IgD-negative memory B cell (primary cell): ENCODE measurements around the gene COL6A3. TPM values are rescaled to one million over a fixed set of nuclear protein-coding genes. Genes with fewer than 3 reads are reported as not detected.
"Not testable (repeated sequence)": the region's sequence is repeated elsewhere in the genome, so short reads cannot be mapped to it uniquely, and the experiment has no call there.

Source experiments
- H3K27ac Mint-ChIP-seq, 3 donors: one replicate each; pipeline ENCODE4 v1.8.0; 2020 to 2022; ENCODE audit warnings: mild to moderate bottlenecking in 3 of 3, mixed read lengths in 3 of 3, moderate library complexity in 1 of 3
- H3K27me3 Mint-ChIP-seq: one replicate; pipeline ENCODE4 v1.8.0; 2021; ENCODE audit warnings: mixed read lengths
- H3K36me3 Mint-ChIP-seq: one replicate; pipeline ENCODE4 v1.8.0; 2020; ENCODE audit warnings: mild to moderate bottlenecking, mixed read lengths
- H3K4me1 Mint-ChIP-seq, 3 donors: one replicate each; pipeline ENCODE4 v1.8.0; 2020 to 2022; ENCODE audit warnings: mixed read lengths in 3 of 3, mild to moderate bottlenecking in 1 of 3
- H3K4me3 Mint-ChIP-seq, 4 donors: one replicate each; pipeline ENCODE4 v1.8.0; 2020 to 2022; ENCODE audit warnings: mild to moderate bottlenecking in 4 of 4, mixed read lengths in 4 of 4, moderate library complexity in 3 of 4
- H3K9me3 Mint-ChIP-seq, 3 donors: one replicate each; pipeline ENCODE4 v1.8.0; 2020 to 2021; ENCODE audit warnings: mixed read lengths in 3 of 3, mild to moderate bottlenecking in 1 of 3
- polyA plus RNA-seq: library from polyadenylated mRNA; unstranded; fragments of 300-500 nt; fragmentation: Illumina TruSeq; gene quantifications from one replicate; pipeline ENCODE4 v1.2.3, GENCODE V29; 2021

Gene COL6A3
- polyA plus RNA-seq, 1 donor from 2014 or later, result not detected

DNA sequence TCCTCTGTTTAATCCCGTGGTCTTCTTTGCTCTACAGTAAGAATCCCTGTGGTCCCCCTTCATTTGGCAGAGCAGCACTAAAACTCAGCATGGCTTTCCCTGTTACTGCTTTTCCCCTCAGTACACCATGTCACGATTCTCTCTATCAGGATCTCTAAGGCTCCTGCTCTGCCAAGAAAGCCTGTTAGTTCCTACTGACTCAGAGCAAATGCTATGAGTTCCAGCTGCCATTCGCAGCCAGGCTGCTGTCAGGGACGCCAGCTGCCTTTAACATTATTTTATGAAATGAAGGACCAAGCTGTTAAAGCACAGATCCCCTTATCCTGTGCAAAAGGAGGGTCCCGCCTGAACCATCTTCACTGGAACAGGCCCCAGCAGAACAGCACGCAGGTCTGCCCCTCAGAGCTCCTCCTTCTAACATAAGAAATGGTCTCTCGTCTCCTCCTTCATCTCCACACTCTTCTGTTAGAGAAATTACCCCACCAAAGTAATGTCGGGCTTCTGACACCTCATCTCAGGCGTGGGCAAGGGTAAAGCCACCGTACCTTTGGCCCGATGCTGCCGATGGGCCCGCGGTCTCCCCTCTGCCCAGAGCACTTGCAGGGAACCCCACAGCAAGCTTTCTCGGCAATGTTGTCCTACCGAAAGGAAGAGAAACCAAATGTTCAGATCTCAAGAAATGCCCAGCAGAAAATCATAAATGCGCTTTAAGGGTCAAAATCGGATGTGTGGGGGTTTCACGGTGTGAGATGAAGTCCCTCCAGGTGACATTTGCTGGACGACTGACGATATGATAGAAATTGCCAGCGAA is 52.6 kb downstream of the COL6A3 start:
- no peaks in the 10 kb centered on the region for H3K4me1 Mint-ChIP-seq
- H3K27me3 Mint-ChIP-seq, result peaks cover 1% of the 10 kb centered on the region
- H3K4me3 Mint-ChIP-seq, result no peak overlapping the region
- H3K36me3 Mint-ChIP-seq, result no peaks in the 10 kb centered on the region
- H3K27ac Mint-ChIP-seq, result no peak overlapping the region
- H3K9me3 Mint-ChIP-seq, result no peaks in the 10 kb centered on the region

DNA sequence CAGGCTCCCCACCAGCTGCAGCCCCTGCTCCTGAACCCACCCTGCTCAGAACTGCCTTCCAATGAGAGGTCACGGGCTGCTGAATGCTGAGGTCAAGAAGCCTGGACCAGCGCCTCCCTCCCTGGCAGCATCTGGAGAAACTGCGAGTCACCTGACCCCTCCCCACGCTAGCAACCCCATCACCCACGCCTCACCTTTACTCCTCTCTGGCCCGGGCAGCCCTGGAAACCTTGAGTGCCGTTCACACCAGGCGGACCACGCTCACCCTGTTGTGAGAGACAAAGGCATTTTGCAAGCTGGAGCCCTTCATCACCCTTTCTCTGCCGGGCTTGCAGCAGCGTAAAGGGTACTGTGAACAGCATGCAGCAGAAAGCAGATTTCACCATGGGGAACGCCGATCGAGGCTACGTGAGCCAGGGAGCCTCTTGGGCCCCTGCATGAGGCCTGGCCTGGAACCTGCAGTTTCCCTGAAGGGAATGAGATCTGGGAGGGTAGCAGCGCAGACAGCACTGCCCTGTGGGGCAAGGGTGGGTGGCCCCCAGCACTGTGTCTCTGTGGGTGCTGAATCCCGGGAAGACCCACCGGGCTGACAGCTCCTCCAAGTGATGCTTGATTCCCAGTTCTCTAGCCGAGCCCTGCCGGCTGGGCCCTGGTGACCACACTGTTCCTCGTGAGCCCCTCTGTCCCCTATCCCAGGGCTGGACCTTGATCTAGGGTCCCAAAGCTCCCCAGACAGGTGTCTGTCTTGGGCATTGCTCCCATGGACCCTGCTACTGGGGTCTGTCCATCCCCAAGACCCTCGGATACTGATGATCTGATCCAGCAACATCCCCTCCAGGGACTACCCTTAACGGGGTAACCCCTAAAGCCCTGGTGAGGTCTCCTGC is 53.8 kb downstream of the COL6A3 start:
- H3K36me3 Mint-ChIP-seq, result no peaks in the 10 kb centered on the region
- H3K9me3 Mint-ChIP-seq, result no peaks in the 10 kb centered on the region
- H3K4me3 Mint-ChIP-seq, result no peak overlapping the region
- peaks cover 1% of the 10 kb centered on the region for H3K27me3 Mint-ChIP-seq
- peak overlapping the region in 1 of 3 donors; percentile 65 for H3K27ac Mint-ChIP-seq
- no peaks in the 10 kb centered on the region for H3K4me1 Mint-ChIP-seq

GRCh38 chr2:237359518-237359840 is 54.5 kb downstream of the COL6A3 start:
- peak overlapping the region in 1 of 3 donors; percentile 65 for H3K27ac Mint-ChIP-seq
- no peaks in the 10 kb centered on the region for H3K9me3 Mint-ChIP-seq
- no peak overlapping the region for H3K4me3 Mint-ChIP-seq
- H3K4me1 Mint-ChIP-seq, result no peaks in the 10 kb centered on the region
- H3K36me3 Mint-ChIP-seq, result no peaks in the 10 kb centered on the region
- peaks cover 1% of the 10 kb centered on the region for H3K27me3 Mint-ChIP-seq

DNA sequence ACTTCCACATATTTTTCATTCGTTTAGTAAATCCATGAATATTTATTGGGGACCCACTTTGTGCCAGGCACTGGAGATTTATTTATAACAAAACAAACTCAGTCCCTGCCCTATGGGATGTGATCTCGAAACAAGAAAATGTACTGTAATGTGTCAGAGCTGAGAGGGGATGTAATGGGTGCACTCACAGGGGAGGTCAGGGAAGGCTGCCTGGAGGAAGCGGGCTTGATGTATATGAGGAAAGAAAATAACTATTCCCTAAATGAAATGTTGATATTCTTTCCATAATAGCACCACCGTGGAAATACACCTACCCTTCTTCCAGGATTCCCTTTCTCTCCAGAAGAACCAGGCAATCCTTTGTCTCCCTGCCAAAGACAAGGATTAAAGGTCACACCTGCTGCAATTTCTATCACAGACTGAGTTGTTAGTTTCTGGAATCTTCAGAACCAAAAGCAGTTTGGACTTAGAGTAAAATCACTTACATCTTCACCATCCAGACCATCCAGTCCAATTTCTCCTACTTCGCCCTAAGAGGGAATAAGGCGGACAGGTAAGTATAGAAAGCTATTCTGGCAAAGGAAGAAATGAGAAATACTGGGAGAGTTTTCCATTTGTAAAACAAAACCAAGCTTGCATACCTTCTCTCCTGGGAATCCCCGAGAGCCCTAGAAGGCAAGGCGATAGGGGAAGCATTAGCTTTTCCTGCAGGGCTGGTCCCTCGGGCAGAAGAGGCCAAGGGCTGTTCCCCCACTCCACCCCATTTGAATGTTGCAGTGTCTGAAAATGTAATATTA is 55.0 kb downstream of the COL6A3 start:
- H3K4me3 Mint-ChIP-seq, result no peak overlapping the region
- no peaks in the 10 kb centered on the region for H3K9me3 Mint-ChIP-seq
- no peak overlapping the region for H3K27ac Mint-ChIP-seq
- peaks cover 1% of the 10 kb centered on the region for H3K27me3 Mint-ChIP-seq
- no peaks in the 10 kb centered on the region for H3K36me3 Mint-ChIP-seq
- no peaks in the 10 kb centered on the region for H3K4me1 Mint-ChIP-seq

GRCh38 chr2:237355701-237356100 is 58.3 kb downstream of the COL6A3 start:
- Mint-ChIP-seq H3K36me3 (no peaks in the 10 kb centered on the region), H3K9me3 (no peaks in the 10 kb centered on the region), H3K27me3 (peaks cover 1% of the 10 kb centered on the region), H3K4me1 (no peaks in the 10 kb centered on the region), H3K27ac (no peak overlapping the region), H3K4me3 (no peak overlapping the region)

- no peak overlapping the region for H3K4me3 Mint-ChIP-seq
- H3K4me1 Mint-ChIP-seq, result no peaks in the 10 kb centered on the region
- H3K9me3 Mint-ChIP-seq, result no peaks in the 10 kb centered on the region
- H3K27me3 Mint-ChIP-seq, result peaks cover 1% of the 10 kb centered on the region
- no peak overlapping the region for H3K27ac Mint-ChIP-seq
- H3K36me3 Mint-ChIP-seq, result no peaks in the 10 kb centered on the region
Observed at GRCh38 chr2:237354892-237355291, 59.1 kb downstream of the COL6A3 start.

DNA sequence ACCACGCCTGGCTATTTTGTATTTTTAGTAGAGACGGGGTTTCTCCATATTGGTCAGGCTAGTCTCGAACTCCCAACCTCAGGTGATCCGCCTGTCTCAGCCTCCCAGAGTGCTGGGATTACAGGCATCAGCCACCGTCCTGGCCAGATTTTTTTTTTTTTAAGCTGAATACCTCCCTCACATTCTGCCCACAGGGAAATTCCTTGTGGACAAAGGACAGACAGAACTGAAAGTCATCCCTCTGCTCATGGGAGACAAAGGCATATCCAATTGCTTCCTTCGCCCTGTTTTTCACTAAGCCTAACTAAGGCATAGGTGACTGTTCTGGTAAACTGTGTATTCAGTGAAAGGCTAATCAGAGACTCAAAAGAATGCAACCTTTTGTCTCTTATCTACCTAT is 59.8 kb downstream of the COL6A3 start:
- H3K4me3 Mint-ChIP-seq, H3K27ac Mint-ChIP-seq, H3K36me3 Mint-ChIP-seq, H3K4me1 Mint-ChIP-seq, H3K9me3 Mint-ChIP-seq, H3K27me3 Mint-ChIP-seq: not testable (repeated sequence)

DNA sequence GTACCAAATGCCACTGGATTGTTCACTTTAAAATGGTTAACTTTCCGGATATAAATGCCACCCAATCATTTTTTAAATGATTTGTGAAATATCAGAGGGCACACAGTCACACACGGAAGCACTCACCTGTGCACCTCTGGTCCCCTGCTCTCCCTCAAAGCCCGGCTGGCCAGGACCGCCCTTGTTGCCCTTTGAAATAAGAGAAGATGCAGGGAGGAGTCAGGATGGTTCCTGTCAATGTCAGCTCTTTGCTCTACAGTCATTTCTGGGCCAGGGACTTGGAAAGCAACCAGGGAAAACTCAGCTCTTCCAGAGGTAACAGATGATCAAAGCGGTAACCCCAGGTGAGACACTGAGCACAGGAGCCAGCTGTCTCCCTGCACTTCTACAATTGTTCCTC is 60.7 kb downstream of the COL6A3 start:
- H3K9me3 Mint-ChIP-seq, result no peaks in the 10 kb centered on the region
- no peak overlapping the region for H3K27ac Mint-ChIP-seq
- no peaks in the 10 kb centered on the region for H3K4me1 Mint-ChIP-seq
- H3K36me3 Mint-ChIP-seq, result no peaks in the 10 kb centered on the region
- no peak overlapping the region for H3K4me3 Mint-ChIP-seq
- peaks cover 1% of the 10 kb centered on the region for H3K27me3 Mint-ChIP-seq

DNA sequence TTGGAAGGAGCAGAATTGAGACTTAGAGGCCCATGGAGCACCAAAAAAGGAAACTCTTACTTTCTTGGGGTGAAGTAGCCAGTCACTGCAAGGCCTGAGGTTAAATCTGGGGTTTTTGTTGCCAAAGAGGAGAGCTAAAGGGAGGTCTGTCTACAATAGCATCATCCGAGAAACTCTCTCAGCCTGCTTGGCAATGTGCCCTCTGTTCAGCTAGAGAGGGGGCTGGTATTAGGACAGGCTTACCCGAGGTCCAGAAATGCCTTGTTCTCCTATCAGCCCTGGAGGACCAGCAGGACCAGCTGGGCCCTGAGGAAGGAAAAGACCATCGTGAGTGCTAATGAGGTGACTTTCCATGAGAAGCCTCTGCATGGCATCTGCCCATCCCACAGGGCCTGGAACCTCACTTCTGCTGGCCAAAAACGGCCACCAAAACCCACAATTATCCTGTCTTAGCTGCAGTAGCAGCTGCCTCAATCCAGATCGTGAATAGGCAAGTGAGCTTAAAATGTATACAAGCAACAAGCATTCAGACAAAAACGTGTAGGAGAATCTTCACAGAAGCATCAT is 61.6 kb downstream of the COL6A3 start:
- H3K27ac Mint-ChIP-seq, result no peak overlapping the region
- H3K4me1 Mint-ChIP-seq, result no peaks in the 10 kb centered on the region
- peaks cover 1% of the 10 kb centered on the region for H3K27me3 Mint-ChIP-seq
- H3K4me3 Mint-ChIP-seq, result no peak overlapping the region
- H3K36me3 Mint-ChIP-seq, result no peaks in the 10 kb centered on the region
- no peaks in the 10 kb centered on the region for H3K9me3 Mint-ChIP-seq

DNA sequence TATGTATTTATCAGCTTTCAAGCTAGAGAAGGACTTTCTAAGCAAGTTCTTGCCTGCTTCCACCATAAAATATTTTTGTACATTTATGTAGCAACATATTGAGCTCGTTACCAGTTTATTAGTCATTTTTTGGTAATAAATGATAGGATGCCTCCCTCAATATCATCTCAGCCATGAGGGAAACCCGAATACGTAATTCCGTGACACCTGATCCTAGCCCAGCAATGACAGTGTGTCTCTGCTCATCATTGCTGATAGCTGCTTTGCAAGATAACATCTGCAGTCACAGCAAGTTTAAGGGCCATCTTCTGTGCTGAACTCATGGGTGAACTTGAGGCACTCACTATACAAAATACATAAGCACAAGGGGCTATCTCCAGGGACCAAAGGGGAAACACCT is 62.2 kb downstream of the COL6A3 start:
- no peak overlapping the region for H3K27ac Mint-ChIP-seq
- H3K4me3 Mint-ChIP-seq, result no peak overlapping the region
- H3K27me3 Mint-ChIP-seq, result no peaks in the 10 kb centered on the region
- H3K36me3 Mint-ChIP-seq, result no peaks in the 10 kb centered on the region
- no peaks in the 10 kb centered on the region for H3K9me3 Mint-ChIP-seq
- no peaks in the 10 kb centered on the region for H3K4me1 Mint-ChIP-seq

- Mint-ChIP-seq H3K4me1 (no peaks in the 10 kb centered on the region), H3K27me3 (no peaks in the 10 kb centered on the region), H3K36me3 (no peaks in the 10 kb centered on the region), H3K4me3 (no peak overlapping the region), H3K27ac (no peak overlapping the region), H3K9me3 (no peaks in the 10 kb centered on the region)
Observed at GRCh38 chr2:237351046-237351445, 62.9 kb downstream of the COL6A3 start.

DNA sequence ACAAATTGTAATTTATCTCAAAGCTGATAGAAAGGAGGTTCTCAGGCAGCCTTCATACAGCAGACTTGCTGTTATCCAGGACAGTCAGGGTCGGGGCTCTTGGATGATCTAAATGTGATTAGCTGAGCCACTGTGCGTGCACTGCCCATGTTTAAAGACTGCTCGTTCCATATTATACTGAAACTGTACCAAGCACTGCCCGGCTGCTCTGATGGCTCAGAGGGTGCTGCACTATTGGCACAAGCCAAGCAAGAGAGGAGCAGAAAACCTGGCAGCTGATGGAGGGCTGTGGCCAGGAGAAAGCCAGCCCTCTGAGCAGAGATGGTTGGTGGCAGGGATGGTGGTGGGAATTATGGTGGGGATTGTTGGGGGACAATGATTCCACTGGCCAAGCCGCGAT is 63.4 kb downstream of the COL6A3 start:
- Mint-ChIP-seq H3K27ac (no peak overlapping the region), H3K4me1 (no peaks in the 10 kb centered on the region), H3K36me3 (no peaks in the 10 kb centered on the region), H3K4me3 (no peak overlapping the region), H3K9me3 (no peaks in the 10 kb centered on the region), H3K27me3 (no peaks in the 10 kb centered on the region)

- no peaks in the 10 kb centered on the region for H3K36me3 Mint-ChIP-seq
- no peak overlapping the region for H3K27ac Mint-ChIP-seq
- no peak overlapping the region for H3K4me3 Mint-ChIP-seq
- H3K4me1 Mint-ChIP-seq, result no peaks in the 10 kb centered on the region
- H3K9me3 Mint-ChIP-seq, result no peaks in the 10 kb centered on the region
- no peaks in the 10 kb centered on the region for H3K27me3 Mint-ChIP-seq
Observed at GRCh38 chr2:237350070-237350469, 63.9 kb downstream of the COL6A3 start.

DNA sequence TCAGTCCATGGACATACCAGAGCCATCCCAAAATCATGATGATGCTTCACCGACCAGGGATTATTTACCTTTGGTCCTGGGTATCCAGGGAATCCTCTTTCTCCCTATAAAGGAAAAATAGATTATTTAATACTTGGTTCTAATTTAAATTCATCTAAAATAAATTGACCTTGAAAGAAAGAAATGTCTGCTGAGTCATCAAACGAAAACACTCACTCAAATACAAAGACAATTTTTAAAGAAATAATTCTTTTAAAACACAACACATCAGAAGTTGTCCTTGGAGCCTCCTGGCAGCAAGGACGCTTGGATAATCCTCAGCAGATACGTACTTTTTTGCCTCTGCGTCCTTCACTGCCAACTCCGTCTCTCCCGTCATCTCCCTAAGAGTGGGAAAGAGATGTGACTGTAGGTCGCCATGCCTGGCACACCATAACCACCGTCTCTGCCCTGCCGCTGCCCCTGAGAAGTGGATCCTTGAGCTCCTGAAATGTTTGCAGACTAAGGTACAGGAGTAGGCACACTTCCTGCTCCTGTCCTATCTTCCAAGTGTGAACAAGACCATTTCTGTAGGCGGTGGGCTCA is 65.6 kb downstream of the COL6A3 start:
- no peak overlapping the region for H3K4me3 Mint-ChIP-seq
- H3K36me3 Mint-ChIP-seq, result no peaks in the 10 kb centered on the region
- H3K27me3 Mint-ChIP-seq, result no peaks in the 10 kb centered on the region
- no peaks in the 10 kb centered on the region for H3K9me3 Mint-ChIP-seq
- no peak overlapping the region for H3K27ac Mint-ChIP-seq
- H3K4me1 Mint-ChIP-seq, result peaks cover 0 to 1% (median 0%) of the 10 kb centered on the region in 3 donors
